ENCODE data around the gene ADGRF1. TPM values are rescaled to one million over a fixed set of nuclear protein-coding genes. Genes with fewer than 3 reads are reported as not detected.
A peak's percentile ranks its signal among the peaks of the same experiment; 100 is the strongest.
"Not testable (repeated sequence)": the region's sequence is repeated elsewhere in the genome, so short reads cannot be mapped to it uniquely, and the experiment has no call there.

ADGRF1 gene
- total and polyA plus RNA-seq, 12 donors, result not detected

DNA sequence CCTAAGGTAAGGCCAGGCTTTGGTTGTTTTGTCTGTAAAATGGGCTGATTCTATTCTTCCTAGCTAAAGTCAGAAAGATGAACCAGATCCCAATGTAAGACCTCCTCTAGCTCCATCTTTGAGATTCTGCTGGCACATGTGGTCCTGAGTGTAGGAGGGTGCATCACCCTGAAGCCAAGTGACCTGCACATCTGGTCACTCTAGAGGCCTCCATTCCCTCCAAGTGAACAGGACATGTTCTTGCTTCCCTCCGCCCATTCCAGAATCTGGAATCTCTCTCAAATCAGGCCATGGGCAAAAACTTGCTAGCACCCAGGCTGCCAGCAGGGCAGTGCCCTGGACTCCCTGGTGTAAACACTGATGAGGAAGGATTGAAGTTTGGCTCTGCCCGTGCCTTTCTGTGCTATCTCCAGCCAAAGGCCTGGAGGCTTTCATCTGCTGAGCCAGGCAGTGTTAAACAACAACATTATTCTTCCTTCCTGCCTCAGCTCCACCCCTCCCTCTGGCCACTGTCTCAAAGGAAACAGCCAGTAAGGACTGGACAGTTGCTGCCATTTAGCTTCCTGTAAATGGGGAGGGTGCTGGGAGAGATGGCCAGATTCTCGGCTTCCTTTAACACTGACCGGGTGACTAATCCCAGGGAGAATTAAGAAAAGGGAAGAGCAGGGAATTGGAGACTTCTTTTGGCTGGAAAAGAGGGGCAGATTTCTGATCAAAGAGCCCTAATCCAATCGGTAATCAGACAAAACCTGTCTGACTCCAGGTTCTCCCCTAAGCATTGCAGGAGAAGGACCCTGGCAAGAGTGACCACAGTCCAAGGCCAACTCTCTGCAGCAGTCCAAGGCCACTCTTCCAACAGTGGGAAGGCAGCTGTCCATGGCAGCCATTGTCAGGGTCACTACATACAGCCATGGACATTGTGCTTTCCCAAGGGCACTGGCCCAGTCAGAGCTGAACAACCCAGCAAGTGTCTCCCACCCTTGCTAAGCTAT lies 19.5 kb upstream of the ADGRF1 start:
- Histone ChIP-seq H3K36me3 (no peaks in the 10 kb centered on the region), H3K4me3 (no peak overlapping the region), H3K27me3 (no peaks in the 10 kb centered on the region), H3K4me1 (peaks cover 0 to 12% (median 9%) of the 10 kb centered on the region in 9 donors), H3K9me3 (peaks cover 0 to 11% (median 0%) of the 10 kb centered on the region in 11 donors), H3K27ac (peak overlapping the region in 6 of 10 donors; percentile 30 to 67 (median 50))
- TF ChIP-seq, protein P1, sequence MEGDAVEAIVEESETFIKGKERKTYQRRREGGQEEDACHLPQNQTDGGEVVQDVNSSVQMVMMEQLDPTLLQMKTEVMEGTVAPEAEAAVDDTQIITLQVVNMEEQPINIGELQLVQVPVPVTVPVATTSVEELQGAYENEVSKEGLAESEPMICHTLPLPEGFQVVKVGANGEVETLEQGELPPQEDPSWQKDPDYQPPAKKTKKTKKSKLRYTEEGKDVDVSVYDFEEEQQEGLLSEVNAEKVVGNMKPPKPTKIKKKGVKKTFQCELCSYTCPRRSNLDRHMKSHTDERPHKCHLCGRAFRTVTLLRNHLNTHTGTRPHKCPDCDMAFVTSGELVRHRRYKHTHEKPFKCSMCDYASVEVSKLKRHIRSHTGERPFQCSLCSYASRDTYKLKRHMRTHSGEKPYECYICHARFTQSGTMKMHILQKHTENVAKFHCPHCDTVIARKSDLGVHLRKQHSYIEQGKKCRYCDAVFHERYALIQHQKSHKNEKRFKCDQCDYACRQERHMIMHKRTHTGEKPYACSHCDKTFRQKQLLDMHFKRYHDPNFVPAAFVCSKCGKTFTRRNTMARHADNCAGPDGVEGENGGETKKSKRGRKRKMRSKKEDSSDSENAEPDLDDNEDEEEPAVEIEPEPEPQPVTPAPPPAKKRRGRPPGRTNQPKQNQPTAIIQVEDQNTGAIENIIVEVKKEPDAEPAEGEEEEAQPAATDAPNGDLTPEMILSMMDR (IDR thresholded peaks at IDR 0.05), result no peak
- WGBS, 2 donors, result 50 to 56% methylated on average over 5 of the region's 5 CpGs
- DNase-seq (peak in 1 of 2 donors; percentile 38), ATAC-seq (peak in 7 of 8 donors; percentile 70 to 93 (median 74))
- intact Hi-C loops (cut with DNase I), result no loop called here

DNA sequence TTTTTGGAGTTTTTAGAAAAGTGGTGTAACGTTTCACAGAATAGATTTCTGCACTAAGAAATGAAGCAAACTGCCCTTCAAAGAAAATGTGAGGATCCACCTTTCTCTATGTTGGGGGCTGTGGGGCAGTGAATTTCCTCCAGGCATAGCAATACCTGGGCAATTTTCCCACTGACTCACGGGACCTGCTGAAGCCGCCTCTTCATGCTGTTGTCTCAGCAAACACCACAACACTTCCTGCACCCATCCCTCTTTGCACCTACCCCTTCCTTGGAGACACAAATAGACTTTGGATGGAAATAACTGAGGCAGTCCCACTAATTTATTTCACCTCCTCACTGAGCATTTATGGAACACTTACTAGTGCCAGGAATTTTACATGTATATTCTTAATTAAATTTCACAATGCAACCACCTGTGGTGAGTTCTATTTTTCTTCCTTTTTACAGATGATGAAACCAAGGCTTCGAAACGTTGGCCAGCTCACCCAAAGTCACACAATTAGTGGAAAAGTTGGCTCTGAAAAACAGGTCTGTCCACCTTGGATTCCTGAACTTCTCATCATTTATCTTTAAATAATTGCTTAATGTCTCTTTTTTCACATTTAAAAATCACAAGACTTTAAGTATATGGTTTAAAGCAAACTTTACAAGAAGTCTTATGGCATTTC lies 17.2 kb upstream of the ADGRF1 start:
- intact Hi-C loops (cut with DNase I), result no loop called here
- Histone ChIP-seq H3K27ac (no peak overlapping the region), H3K4me3 (no peak overlapping the region), H3K27me3 (no peaks in the 10 kb centered on the region), H3K36me3 (no peaks in the 10 kb centered on the region), H3K4me1 (peaks cover 0 to 12% (median 9%) of the 10 kb centered on the region in 9 donors), H3K9me3 (peaks cover 0 to 17% (median 0%) of the 10 kb centered on the region in 11 donors)
- ATAC-seq, result no peak
- 88 to 89% methylated on average over 5 of the region's 5 CpGs for WGBS, 2 donors
- DNase-seq, result no peak
- TF ChIP-seq, protein P1 (IDR thresholded peaks at IDR 0.05), result no peak

DNA sequence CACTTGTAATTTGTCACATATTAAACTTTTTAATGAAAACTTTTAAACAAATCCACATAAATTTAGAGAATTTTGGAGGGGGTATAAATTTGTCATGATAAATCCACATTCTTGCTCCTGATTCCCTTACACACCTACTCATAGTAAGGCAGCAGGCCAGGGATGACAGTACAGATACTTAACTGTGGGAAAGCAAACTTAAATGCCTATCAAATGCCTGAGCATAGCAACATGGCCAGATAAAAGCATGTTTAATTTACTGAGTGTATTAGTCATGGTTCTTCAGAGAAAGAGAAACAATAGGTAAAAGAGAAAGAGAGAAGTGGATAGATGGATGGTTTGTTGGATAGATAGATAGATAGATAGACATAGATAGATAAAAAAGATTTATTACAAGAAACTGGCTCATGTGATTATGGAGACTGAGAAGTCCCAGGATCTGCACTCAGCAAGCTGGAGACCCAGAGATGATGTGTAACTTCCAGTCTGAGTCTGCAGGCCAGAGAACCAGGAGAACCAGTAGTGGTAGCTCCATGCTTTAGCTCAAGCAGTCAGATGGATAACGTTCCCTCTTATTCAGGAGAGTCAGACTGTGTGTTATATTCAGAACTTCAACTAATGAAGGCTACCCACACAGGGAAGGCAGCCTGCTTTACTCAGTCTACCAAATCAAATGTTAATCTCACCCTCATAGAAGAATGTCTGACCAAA lies 15.9 kb upstream of the ADGRF1 start:
- Histone ChIP-seq H3K27me3 (no peaks in the 10 kb centered on the region), H3K36me3 (no peaks in the 10 kb centered on the region), H3K27ac (no peak overlapping the region), H3K9me3 (peaks cover 0 to 11% (median 0%) of the 10 kb centered on the region in 11 donors), H3K4me3 (no peak overlapping the region), H3K4me1 (peaks cover 0 to 12% (median 9%) of the 10 kb centered on the region in 9 donors)
- DNase-seq, result no peak
- WGBS, 2 donors, result 95 to 97% methylated on average over 1 of the region's 1 CpG
- TF ChIP-seq, protein P1 (IDR thresholded peaks at IDR 0.05), result no peak
- intact Hi-C loops (cut with DNase I), result no loop called here
- ATAC-seq, result no peak

DNA sequence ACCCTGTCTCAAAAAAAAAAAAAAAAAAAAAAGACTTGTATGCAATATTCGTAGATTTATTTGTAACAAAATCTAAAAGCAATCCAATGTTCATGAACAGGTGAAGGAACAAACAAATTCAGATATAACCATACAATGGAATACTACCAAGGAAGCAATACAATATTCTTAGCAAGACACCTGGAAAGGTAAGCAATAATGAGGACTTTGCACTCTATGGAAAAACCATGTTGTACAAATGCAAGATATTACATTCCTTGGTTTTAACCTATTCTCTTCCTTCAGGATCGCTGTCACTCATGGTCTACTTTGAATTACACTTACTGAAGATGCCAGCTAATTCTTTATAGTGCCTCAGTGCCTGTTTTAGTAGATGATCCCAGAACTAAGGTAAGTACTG lies 14.7 kb upstream of the ADGRF1 start:
- ATAC-seq, result no peak
- H3K4me1 ChIP-seq, result peaks cover 0 to 9% (median 8%) of the 10 kb centered on the region in 9 donors

DNA sequence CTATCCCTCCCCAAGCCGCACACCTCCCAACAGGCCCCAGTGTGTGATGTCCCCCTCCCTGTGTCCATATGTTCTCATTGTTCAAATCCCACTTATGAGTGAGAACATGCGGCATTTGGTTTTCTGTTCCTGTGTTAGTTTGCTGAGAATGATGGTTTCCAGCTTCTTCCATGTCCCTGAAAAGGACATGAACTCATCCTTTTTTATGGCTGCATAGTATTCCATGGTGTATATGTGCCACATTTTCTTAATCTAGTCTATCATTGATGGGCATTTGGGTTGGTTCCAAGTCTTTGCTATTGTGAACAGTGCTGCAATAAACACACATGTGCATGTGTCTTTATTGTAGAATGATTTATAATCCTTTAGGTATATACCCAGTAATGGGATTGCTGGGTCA lies 12.2 kb upstream of the ADGRF1 start:
- intact Hi-C loops (cut with DNase I); H3K9me3 ChIP-seq; H3K4me1 ChIP-seq; H3K27me3 ChIP-seq; H3K36me3 ChIP-seq; H3K4me3 ChIP-seq; H3K27ac ChIP-seq; DNase-seq; ATAC-seq: not testable (repeated sequence)
- WGBS, 2 donors, result 99 to 100% methylated on average over 2 of the region's 2 CpGs

More for the DNA sequence above, 14.7 kb upstream of the ADGRF1 start:
- no peaks in the 10 kb centered on the region for H3K27me3 ChIP-seq
- DNase-seq, result no peak
- TF ChIP-seq, protein P1 (IDR thresholded peaks at IDR 0.05), result no peak
- H3K4me3 ChIP-seq, result no peak overlapping the region
- no peak overlapping the region for H3K27ac ChIP-seq
- intact Hi-C loops (cut with DNase I), result no loop called here
- WGBS, 2 donors, result 94 to 95% methylated on average over 2 of the region's 2 CpGs
- peaks cover 0 to 7% (median 0%) of the 10 kb centered on the region in 11 donors for H3K9me3 ChIP-seq
- H3K36me3 ChIP-seq, result no peaks in the 10 kb centered on the region

Measured in heart right ventricle (tissue), 16 donors.